Pancreas (tissue), 10 donors: ENCODE results near the gene ITCH. TPM values are rescaled to one million over a fixed set of nuclear protein-coding genes. Genes with fewer than 3 reads are reported as not detected.

Experiments used
- ATAC-seq, 4 donors: fragments of 200-7000 bp; cut with Tn5 transposase; one replicate each; pipeline versions ENCODE4 v1.8.0 to v1.9.1; 2020; ENCODE audit warnings: mild to moderate bottlenecking in 4 of 4, moderate library complexity in 4 of 4
- DNase-seq, 6 donors: peaks; one replicate each; pipeline ENCODE4 v3.0.0-alpha.2; 2020
- FAIRE-seq: peaks from 2 replicates; lab custom pipeline; 2012; peaks lifted over from hg19 to GRCh38; lab: Jason Lieb, UNC
- H3K27ac ChIP-seq, 4 donors: fragments of 200-600 bp; sonication (generic); 1 replicate in 3 of 4; 2 replicates in 1 of 4; pipeline versions ENCODE4 v1.5.0 to v1.8.0; 2020
- H3K27me3 ChIP-seq, 4 donors: fragments of 200-600 bp; one replicate each; pipeline ENCODE4 v1.8.0; 2021
- H3K36me3 ChIP-seq, 3 donors: fragments of 200-600 bp; sonication (generic) in 1 of 3; one replicate each; pipeline versions ENCODE4 v1.5.0 to v1.8.0; 2020 to 2021
- H3K4me1 ChIP-seq, 3 donors: fragments of 200-600 bp; one replicate each; pipeline ENCODE4 v1.8.0; 2021
- H3K4me3 ChIP-seq, 4 donors: fragments of 200-600 bp; sonication (generic) in 2 of 4; one replicate each; pipeline versions ENCODE4 v1.5.0 to v1.8.0; 2020 to 2021
- H3K9me3 ChIP-seq, 4 donors: fragments of 200-600 bp; one replicate each; pipeline ENCODE4 v1.8.0; 2021
- WGBS, 2 donors: extraction: QIAGEN DNeasy Blood & Tissue Kit; methylation state at CpG; one replicate each; pipeline ENCODE4 v1.1.7; 2013; 5-methylcytosine and 5-hydroxymethylcytosine counted together
- intact Hi-C, 3 donors: fragments of 100-400 bp; cut with DNase I; formaldehyde crosslinking; loops; one replicate each; pipeline versions ENCODE4 v1.11.1 to v1.14.2; 2022
- polyA plus RNA-seq, 2 donors: library from polyadenylated mRNA; stranded (reverse); fragments of 200-250 nt; gene quantifications; one replicate each; pipeline ENCODE4 v1.2.3, GENCODE V29; 2013
- total RNA-seq, 6 donors: library from RNA; stranded (reverse); fragmentation: NEBNext Ultra II Directional in 4 of 6; extraction: Animal tissue kit (Norgen Biotek cat#: 25700) in 4 of 6; gene quantifications; one replicate each; pipeline versions ENCODE4 v1.2.1 to v1.2.4, GENCODE V29; 2021 to 2023
- TF ChIP-seq, protein P1 (sequence below), 4 donors: fragments of 200-600 bp; sonication (generic) in 3 of 4; IDR thresholded peaks; one replicate each; pipeline versions ENCODE4 v1.5.0 to v1.8.0; 2021; ENCODE audit warnings: antibody characterized with exemption in 4 of 4
- donor health status: healthy with polysubstance abuse.
- donor health status: DM: no; HTN: no; CAD: no; lungs with moderate emphysema.
- donor health status: DM: no; HTN: no; CAD: no.
- donor health status: control.
- donor health status: control.
- donor health status: Bipolar disorder and iron deficiency.
- donor health status: DM: yes; HTN: yes; CAD: no.
- donor health status: DM: no; HTN: no; CAD: no.
- donor health status: DM: no; HTN: no; CAD: no.
- donor health status: DM: yes; HTN: yes; CAD: no.

ITCH gene
- total and polyA plus RNA-seq, 8 donors = 5.7 to 37.0 (median 20.5) TPM

DNA sequence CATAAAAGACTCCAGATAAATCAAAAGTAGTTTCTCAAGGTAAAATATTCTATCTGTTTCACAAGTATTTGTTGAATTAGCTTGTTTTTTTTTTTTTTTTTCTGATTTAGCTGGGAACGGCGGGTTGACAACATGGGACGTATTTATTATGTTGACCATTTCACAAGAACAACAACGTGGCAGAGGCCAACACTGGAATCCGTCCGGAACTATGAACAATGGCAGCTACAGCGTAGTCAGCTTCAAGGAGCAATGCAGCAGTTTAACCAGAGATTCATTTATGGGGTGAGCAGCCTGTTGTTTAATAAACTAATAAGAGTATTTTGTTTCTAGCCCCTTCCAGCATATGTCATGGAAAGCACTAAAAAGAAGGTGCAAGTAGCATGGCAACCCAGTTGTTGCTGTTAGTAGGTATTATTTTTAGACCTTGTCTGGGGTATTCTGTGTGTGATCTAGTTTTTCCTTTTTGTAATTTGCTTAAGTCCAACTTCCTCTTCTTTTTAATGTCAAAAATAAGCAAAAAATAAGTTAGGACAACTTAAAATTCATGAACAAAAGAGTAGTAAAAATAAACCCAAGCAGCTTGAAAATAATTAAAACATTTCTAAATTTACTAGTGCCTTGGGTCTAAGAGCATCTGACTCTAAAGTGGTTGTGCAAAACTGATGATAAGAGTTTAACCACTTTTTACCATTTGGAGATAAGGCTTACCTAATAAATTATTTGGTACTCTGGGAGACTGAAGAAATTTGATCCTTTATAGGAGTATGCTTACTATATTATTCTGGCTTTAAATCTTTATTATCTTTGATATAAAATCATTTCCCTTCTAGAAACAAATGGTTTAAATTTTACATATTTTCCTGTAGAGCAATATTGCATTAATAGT is 82.3 kb downstream of the ITCH start:
- intact Hi-C loops = no loop called here
- Histone ChIP-seq H3K4me3 (no peak overlapping the region), H3K9me3 (no peaks in the 10 kb centered on the region), H3K27ac (no peak overlapping the region), H3K4me1 (no peaks in the 10 kb centered on the region), H3K36me3 (peaks cover 0 to 42% (median 3%) of the 10 kb centered on the region in 3 donors), H3K27me3 (no peaks in the 10 kb centered on the region)
- ATAC-seq (no peak), DNase-seq (no peak), FAIRE-seq (no peak)
- TF ChIP-seq, protein P1, sequence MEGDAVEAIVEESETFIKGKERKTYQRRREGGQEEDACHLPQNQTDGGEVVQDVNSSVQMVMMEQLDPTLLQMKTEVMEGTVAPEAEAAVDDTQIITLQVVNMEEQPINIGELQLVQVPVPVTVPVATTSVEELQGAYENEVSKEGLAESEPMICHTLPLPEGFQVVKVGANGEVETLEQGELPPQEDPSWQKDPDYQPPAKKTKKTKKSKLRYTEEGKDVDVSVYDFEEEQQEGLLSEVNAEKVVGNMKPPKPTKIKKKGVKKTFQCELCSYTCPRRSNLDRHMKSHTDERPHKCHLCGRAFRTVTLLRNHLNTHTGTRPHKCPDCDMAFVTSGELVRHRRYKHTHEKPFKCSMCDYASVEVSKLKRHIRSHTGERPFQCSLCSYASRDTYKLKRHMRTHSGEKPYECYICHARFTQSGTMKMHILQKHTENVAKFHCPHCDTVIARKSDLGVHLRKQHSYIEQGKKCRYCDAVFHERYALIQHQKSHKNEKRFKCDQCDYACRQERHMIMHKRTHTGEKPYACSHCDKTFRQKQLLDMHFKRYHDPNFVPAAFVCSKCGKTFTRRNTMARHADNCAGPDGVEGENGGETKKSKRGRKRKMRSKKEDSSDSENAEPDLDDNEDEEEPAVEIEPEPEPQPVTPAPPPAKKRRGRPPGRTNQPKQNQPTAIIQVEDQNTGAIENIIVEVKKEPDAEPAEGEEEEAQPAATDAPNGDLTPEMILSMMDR (IDR thresholded peaks at IDR 0.05) = no peak
- 84% methylated on average over 7 of the region's 7 CpGs for WGBS, 2 donors

- Histone ChIP-seq H3K27ac (no peak overlapping the region), H3K27me3 (no peaks in the 10 kb centered on the region), H3K4me3 (no peak overlapping the region), H3K9me3 (no peaks in the 10 kb centered on the region), H3K36me3 (peaks cover 0 to 38% (median 0%) of the 10 kb centered on the region in 3 donors), H3K4me1 (no peaks in the 10 kb centered on the region)
- 34 to 46% methylated on average over 1 of the region's 1 CpG for WGBS, 2 donors
- no peak for FAIRE-seq
- intact Hi-C loops = no loop called here
- TF ChIP-seq, protein P1 (IDR thresholded peaks at IDR 0.05) = no peak
- no peak for DNase-seq
- ATAC-seq = no peak
These were observed 85.4 kb downstream of the ITCH start for GRCh38 chr20:34448517-34448916.

- TF ChIP-seq, protein P1 (IDR thresholded peaks at IDR 0.05) = no peak
- Histone ChIP-seq H3K4me3 (no peak overlapping the region), H3K36me3 (peaks cover 0 to 26% (median 0%) of the 10 kb centered on the region in 3 donors), H3K27ac (no peak overlapping the region), H3K4me1 (no peaks in the 10 kb centered on the region), H3K9me3 (no peaks in the 10 kb centered on the region), H3K27me3 (no peaks in the 10 kb centered on the region)
- ATAC-seq (no peak), DNase-seq (no peak), FAIRE-seq (peak; percentile 63)
- WGBS, 2 donors = 92% methylated on average over 4 of the region's 4 CpGs
- intact Hi-C loops = no loop called here
These were observed 86.9 kb downstream of the ITCH start for GRCh38 chr20:34449674-34450592.

DNA sequence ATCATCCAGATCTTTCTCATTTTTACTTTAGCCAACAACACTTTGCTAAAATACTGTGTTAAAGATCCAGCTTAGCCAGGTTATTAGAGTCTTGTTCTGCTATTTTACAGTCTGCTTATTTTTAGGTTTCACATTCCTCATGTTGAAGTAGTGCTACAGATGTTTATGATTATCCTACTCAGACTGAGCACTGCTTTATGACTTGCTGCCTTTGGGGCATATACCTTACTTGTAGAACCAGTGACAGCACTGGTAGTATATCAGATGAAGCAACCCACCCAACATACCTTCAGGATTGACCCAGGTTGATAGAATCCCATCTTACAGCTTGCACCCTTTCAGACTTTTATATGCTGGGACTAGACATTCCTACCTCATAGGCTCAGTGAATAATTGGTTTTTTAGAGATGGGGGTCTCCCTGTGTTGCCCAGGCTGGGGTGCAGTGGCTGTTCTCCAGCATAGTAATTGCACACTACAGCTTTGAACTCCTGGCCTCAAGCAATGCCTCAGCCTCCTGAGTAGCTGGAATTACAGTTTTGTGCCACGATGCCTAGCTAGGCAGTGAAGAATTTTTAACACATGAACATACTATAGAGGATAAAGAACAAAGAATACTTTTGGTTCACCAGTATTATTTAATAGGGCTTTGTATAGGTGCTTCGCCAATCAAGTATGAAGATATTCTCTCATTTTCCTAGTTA is 89.4 kb downstream of the ITCH start:
- Histone ChIP-seq H3K27ac (no peak overlapping the region), H3K27me3 (no peaks in the 10 kb centered on the region), H3K4me3 (no peak overlapping the region), H3K4me1 (no peaks in the 10 kb centered on the region), H3K9me3 (no peaks in the 10 kb centered on the region), H3K36me3 (peaks cover 0 to 8% (median 0%) of the 10 kb centered on the region in 3 donors)
- 89 to 93% methylated on average over 2 of the region's 2 CpGs for WGBS, 2 donors
- FAIRE-seq (no peak), DNase-seq (no peak), ATAC-seq (no peak)
- intact Hi-C loops = no loop called here
- TF ChIP-seq, protein P1 (IDR thresholded peaks at IDR 0.05) = no peak
